Measurements from ENCODE around the gene SLC38A5. TPM values are rescaled to one million over a fixed set of nuclear protein-coding genes. Genes with fewer than 3 reads are reported as not detected.

The SLC38A5 gene
- total and polyA plus RNA-seq, 2 donors (not counting 1 experiment from before 2014, with no cell fraction given): 8.3 to 21.5 TPM

GRCh38 chrX:48458711-48459110 is 11.3 kb downstream of the SLC38A5 start:
- Histone ChIP-seq H3K36me3 (ENCODE audit: control insufficient read depth, insufficient read depth, low read length) (no peaks in the 10 kb centered on the region), H3K27me3 (ENCODE audit: control insufficient read depth, insufficient read depth, low read length) (no peaks in the 10 kb centered on the region), H3K9ac (ENCODE audit: insufficient read depth, low read length) (no peak overlapping the region), H2AFZ (ENCODE audit: low read length) (no peak overlapping the region), H3K79me2 (ENCODE audit: control insufficient read depth, insufficient read depth, low read length) (no peaks in the 10 kb centered on the region), H3K9me3 (ENCODE audit: control insufficient read depth, insufficient read depth, low read depth, low read length) (no peaks in the 10 kb centered on the region), H3K4me3 (replicated peaks in 1 of 4; ENCODE audit: control extremely low read depth in 1 of 4, insufficient read depth in 1 of 4, low read depth in 3 of 4, low read length in 4 of 4) (no peak overlapping the region), H3K27ac (ENCODE audit: insufficient read depth, low read length) (no peak overlapping the region), H3K4me1 (ENCODE audit: control insufficient read depth, extremely low read depth, insufficient read depth, low read length) (no peaks in the 10 kb centered on the region), H3K4me2 (ENCODE audit: extremely low read depth, insufficient read depth, low read length) (no peak overlapping the region), H4K20me1 (ENCODE audit: control insufficient read depth, extremely low read depth, insufficient read depth, low read length) (no peaks in the 10 kb centered on the region)
- no peak for DNase-seq (ENCODE audit: low read depth in 2 of 2)
- no peak for TF ChIP-seq CTCF (conservative IDR thresholded peaks at IDR 0.05 in 1 of 2, IDR thresholded peaks at IDR 0.05 in 1 of 2; ENCODE audit: low read depth in 1 of 2, low read length in 2 of 2)
- TF ChIP-seq EZH2 (IDR thresholded peaks at IDR 0.05; ENCODE audit: low read length, missing control alignments): no peak

DNA sequence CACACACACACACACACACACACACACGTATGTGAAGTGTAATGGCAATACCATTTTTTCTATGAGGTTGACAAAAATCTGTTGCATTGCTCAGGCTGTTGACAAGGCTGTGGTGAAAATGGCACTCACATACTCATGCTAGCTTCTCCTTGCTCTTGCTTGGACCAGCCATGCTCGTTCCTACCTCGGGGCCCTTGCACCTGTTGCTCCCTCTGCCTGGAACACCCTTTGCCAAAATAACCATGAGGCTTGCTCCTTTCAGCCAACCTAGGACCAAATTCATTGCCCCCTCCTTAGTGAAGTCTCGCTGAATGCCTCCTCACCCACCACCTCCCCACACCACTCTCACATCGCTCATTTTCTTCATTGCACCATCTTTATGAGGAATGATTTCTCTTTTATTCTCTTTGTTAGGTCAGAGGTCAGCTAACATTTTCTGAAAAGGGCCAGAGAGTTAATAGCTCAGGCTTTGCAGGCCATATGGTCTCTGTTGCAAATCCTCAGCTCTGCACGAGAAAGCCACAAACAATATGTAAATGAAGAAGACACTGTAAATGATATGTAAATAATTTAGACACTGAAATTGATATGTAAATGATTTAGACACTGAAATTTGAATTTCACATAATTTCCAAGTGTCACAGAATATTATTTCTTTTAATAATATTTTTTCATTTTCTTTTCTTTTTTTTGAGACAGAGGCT is 13.3 kb downstream of the SLC38A5 start:
- no peaks in the 10 kb centered on the region for H3K9me3 ChIP-seq (ENCODE audit: control insufficient read depth, insufficient read depth, low read depth, low read length)
- no peak overlapping the region for H3K4me2 ChIP-seq (ENCODE audit: extremely low read depth, insufficient read depth, low read length)
- DNase-seq (ENCODE audit: low read depth in 2 of 2): no peak
- no peaks in the 10 kb centered on the region for H3K36me3 ChIP-seq (ENCODE audit: control insufficient read depth, insufficient read depth, low read length)
- H3K4me3 ChIP-seq (replicated peaks in 1 of 4; ENCODE audit: control extremely low read depth in 1 of 4, insufficient read depth in 1 of 4, low read depth in 3 of 4, low read length in 4 of 4): no peak overlapping the region
- no peaks in the 10 kb centered on the region for H3K4me1 ChIP-seq (ENCODE audit: control insufficient read depth, extremely low read depth, insufficient read depth, low read length)
- H3K27me3 ChIP-seq (ENCODE audit: control insufficient read depth, insufficient read depth, low read length): no peaks in the 10 kb centered on the region
- H3K27ac ChIP-seq (ENCODE audit: insufficient read depth, low read length): no peak overlapping the region
- no peaks in the 10 kb centered on the region for H4K20me1 ChIP-seq (ENCODE audit: control insufficient read depth, extremely low read depth, insufficient read depth, low read length)
- H3K9ac ChIP-seq (ENCODE audit: insufficient read depth, low read length): no peak overlapping the region
- TF ChIP-seq EZH2 (IDR thresholded peaks at IDR 0.05; ENCODE audit: low read length, missing control alignments) (no peak), CTCF (conservative IDR thresholded peaks at IDR 0.05 in 1 of 2, IDR thresholded peaks at IDR 0.05 in 1 of 2; ENCODE audit: low read depth in 1 of 2, low read length in 2 of 2) (no peak)
- H3K79me2 ChIP-seq (ENCODE audit: control insufficient read depth, insufficient read depth, low read length): no peaks in the 10 kb centered on the region
- H2AFZ ChIP-seq (ENCODE audit: low read length): no peak overlapping the region

- H3K9ac ChIP-seq (ENCODE audit: insufficient read depth, low read length): no peak overlapping the region
- no peak overlapping the region for H3K4me3 ChIP-seq (replicated peaks in 1 of 4; ENCODE audit: control extremely low read depth in 1 of 4, insufficient read depth in 1 of 4, low read depth in 3 of 4, low read length in 4 of 4)
- H3K79me2 ChIP-seq (ENCODE audit: control insufficient read depth, insufficient read depth, low read length): no peaks in the 10 kb centered on the region
- H3K27ac ChIP-seq (ENCODE audit: insufficient read depth, low read length): no peak overlapping the region
- TF ChIP-seq CTCF (conservative IDR thresholded peaks at IDR 0.05 in 1 of 2, IDR thresholded peaks at IDR 0.05 in 1 of 2; ENCODE audit: low read depth in 1 of 2, low read length in 2 of 2) (no peak), EZH2 (IDR thresholded peaks at IDR 0.05; ENCODE audit: low read length, missing control alignments) (no peak)
- no peaks in the 10 kb centered on the region for H3K9me3 ChIP-seq (ENCODE audit: control insufficient read depth, insufficient read depth, low read depth, low read length)
- no peaks in the 10 kb centered on the region for H4K20me1 ChIP-seq (ENCODE audit: control insufficient read depth, extremely low read depth, insufficient read depth, low read length)
- no peak for DNase-seq (ENCODE audit: low read depth in 2 of 2)
- no peaks in the 10 kb centered on the region for H3K36me3 ChIP-seq (ENCODE audit: control insufficient read depth, insufficient read depth, low read length)
- H3K27me3 ChIP-seq (ENCODE audit: control insufficient read depth, insufficient read depth, low read length): no peaks in the 10 kb centered on the region
- no peak overlapping the region for H2AFZ ChIP-seq (ENCODE audit: low read length)
- H3K4me2 ChIP-seq (ENCODE audit: extremely low read depth, insufficient read depth, low read length): no peak overlapping the region
- no peaks in the 10 kb centered on the region for H3K4me1 ChIP-seq (ENCODE audit: control insufficient read depth, extremely low read depth, insufficient read depth, low read length)
These were observed 18.4 kb downstream of the SLC38A5 start for GRCh38 chrX:48451708-48452107.
